HUES64 (cell line): Measurements from ENCODE around the gene RPH3AL.
"Not testable (repeated sequence)": the region's sequence is repeated elsewhere in the genome, so short reads cannot be mapped to it uniquely, and the experiment has no call there.

Experiments
- H3K27ac ChIP-seq: 2 replicates; pipeline ENCODE4 v1.7.0; 2013; ENCODE audit warnings: low read depth, low read length, inconsistent platforms
- H3K27me3 ChIP-seq: 2 replicates; pipeline ENCODE4 v1.6.1; 2013; ENCODE audit warnings: mild to moderate bottlenecking, low read length; ENCODE audit not compliant: insufficient read depth
- H3K36me3 ChIP-seq: 2 replicates; pipeline ENCODE4 v1.6.1; 2013; ENCODE audit warnings: mild to moderate bottlenecking, low read length; ENCODE audit not compliant: insufficient read depth
- H3K4me1 ChIP-seq: 2 replicates; pipeline ENCODE4 v1.6.1; 2013; ENCODE audit warnings: mild to moderate bottlenecking, low read length, moderate library complexity; ENCODE audit not compliant: insufficient read depth
- H3K4me3 ChIP-seq: 2 replicates; pipeline ENCODE4 v1.5.1; 2013; ENCODE audit warnings: mild to moderate bottlenecking, low read length, moderate library complexity
- H3K9ac ChIP-seq: 2 replicates; pipeline ENCODE4 v1.6.1; 2013; ENCODE audit warnings: mild to moderate bottlenecking, low read depth, low read length
- H3K9me3 ChIP-seq: 2 replicates; pipeline ENCODE4 v1.6.1; 2013; ENCODE audit warnings: low read depth, low read length; ENCODE audit not compliant: insufficient read depth
- WGBS: fragments of 150-250, 120-280 bp; methylation state at CpG from one replicate; pipeline ENCODE4 v1.1.7; 2013; ENCODE audit warnings: missing lambda C conversion rate; 5-methylcytosine and 5-hydroxymethylcytosine counted together

Gene RPH3AL

DNA sequence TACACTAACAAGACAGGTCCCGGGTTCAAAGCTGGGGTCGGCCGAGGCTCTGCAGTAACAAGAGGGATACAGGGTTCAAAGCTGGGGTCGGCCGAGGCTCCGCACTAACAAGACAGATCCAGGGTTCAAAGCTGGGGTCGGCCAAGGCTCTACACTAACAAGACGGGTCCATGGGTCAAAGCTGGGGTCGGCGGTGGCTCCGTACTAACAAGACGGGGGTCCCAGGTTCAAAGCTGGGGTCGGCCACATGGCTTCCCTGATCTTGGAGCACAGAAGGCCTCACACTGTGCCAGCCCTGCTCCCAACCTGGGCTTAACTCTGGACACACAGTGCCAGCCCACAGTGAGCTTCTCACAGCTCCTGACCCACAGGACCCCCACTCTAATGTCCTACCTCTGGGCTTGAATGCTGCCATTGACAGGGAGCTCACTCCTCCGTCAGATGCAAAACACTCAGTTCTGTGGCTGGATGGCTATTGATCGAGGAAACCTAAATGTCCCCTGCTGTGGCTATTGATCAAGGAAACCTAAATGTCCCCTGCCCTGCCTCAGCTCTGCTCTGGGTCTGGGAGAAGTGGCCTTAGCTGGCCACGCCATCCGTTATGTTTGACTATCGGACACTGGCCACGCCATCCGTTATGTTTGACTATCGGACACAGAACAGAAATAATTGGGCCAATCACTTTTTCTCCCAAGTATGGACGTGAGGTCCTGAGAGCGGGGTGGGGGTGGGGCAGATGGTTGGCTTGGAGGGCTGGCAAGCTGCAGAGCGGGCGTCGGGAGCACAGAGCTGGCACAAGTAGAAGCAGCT is 116.6 kb downstream of the RPH3AL start:
- H3K4me1 ChIP-seq: peaks cover 13% of the 10 kb centered on the region
- H3K4me3 ChIP-seq: no peak overlapping the region
- no peak overlapping the region for H3K9ac ChIP-seq
- no peak overlapping the region for H3K27ac ChIP-seq
- H3K36me3 ChIP-seq: no peaks in the 10 kb centered on the region
- no peaks in the 10 kb centered on the region for H3K9me3 ChIP-seq
- no peaks in the 10 kb centered on the region for H3K27me3 ChIP-seq
- 92% methylated on average over 26 of the region's 26 CpGs for WGBS

DNA sequence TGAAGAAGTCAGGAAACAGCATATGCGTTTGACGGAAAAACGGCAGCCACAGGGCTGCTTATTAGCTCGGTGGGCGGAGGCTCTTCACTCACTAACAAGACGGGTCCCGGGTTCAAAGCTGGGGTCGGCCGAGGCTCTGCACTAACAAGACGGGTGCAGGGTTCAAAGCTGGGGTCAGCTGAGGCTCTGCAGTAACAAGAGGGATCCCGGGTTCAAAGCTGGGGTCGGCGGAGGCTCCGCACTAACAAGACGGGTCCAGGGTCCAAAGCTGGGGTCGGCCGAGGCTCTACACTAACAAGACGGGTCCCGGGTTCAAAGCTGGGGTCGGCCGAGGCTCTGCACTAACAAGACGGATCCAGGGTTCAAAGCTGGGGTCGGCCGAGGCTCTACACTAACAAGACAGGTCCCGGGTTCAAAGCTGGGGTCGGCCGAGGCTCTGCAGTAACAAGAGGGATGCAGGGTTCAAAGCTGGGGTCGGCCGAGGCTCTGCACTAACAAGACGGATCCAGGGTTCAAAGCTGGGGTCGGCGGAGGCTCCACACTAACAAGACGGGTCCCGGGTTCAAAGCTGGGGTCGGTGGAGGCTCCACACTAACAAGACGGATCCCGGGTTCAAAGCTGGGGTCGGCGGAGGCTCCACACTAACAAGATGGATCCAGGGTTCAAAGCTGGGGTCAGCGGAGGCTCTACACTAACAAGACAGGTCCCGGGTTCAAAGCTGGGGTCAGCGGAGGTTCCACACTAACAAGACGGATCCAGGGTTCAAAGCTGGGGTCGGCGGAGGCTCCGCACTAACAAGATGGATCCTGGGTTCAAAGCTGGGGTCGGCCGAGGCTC is 117.4 kb downstream of the RPH3AL start:
- not testable (repeated sequence) for H3K27me3 ChIP-seq, H3K9ac ChIP-seq, H3K36me3 ChIP-seq, H3K9me3 ChIP-seq, H3K27ac ChIP-seq, H3K4me3 ChIP-seq
- H3K4me1 ChIP-seq: peaks cover 13% of the 10 kb centered on the region
- 94% methylated on average over 48 of the region's 48 CpGs for WGBS

DNA sequence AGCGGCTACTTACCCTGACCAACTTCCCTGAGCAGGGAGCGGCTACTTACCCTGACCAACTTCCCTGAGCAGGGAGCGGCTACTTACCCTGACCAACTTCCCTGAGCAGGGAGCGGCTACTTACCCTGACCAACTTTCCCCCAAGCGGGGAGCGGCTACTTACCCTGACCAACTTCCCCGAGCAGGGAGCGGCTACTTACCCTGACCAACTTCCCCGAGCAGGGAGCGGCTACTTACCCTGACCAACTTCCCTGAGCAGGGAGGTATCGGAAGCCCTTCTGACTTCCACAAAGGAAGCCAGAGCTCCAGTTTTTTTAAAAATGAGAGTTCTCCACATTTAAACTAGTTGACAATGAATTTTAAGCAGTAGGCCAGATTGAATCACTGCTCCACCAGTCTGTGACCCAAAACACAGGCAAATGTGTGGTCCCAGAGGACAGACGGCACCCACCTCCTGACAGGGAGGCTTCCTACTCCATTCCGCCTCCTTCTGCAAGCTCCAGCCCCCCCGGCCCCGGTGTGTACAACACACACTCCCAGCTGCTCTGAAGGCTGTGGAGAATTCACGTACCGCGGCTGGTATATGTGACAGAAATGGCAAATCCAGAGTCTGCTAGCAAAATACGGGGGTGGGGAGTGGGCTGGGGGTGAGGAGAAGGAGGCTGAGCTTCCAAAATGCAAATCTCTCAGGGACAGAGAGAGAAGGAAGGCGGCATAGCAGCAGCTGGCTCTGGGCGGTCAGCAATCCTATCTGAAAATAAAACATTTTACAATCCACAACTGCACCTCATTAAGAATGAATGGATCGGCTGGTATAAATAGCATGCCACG is 118.2 kb downstream of the RPH3AL start:
- not testable (repeated sequence) for H3K27ac ChIP-seq, H3K9ac ChIP-seq, H3K27me3 ChIP-seq, H3K36me3 ChIP-seq, H3K4me3 ChIP-seq, H3K9me3 ChIP-seq
- WGBS: 72% methylated on average over 16 of the region's 23 CpGs
- peaks cover 13% of the 10 kb centered on the region for H3K4me1 ChIP-seq

DNA sequence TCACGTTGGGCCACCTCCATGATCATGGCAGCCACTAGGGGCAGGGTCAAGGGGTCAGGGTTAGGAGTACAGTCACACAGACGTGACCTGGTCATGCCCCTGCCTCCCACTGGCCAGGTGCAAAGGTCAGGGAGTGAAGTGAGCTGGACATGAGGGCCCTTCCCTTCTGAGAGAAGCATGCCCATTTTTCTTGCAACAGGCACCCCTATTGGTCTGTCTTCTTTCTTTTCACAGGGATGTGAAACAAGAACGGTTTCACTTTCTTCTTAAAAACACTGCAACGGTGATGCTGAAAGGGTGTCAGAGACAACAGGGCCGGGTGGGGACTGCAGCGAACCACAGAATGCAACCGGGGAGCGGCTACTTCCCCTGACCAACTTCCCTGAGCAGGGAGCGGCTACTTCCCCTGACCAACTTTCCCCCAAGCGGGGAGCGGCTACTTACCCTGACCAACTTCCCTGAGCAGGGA is 119.1 kb downstream of the RPH3AL start:
- Histone ChIP-seq H3K9ac (no peak overlapping the region), H3K27me3 (no peaks in the 10 kb centered on the region), H3K36me3 (no peaks in the 10 kb centered on the region), H3K27ac (no peak overlapping the region), H3K4me1 (peaks cover 13% of the 10 kb centered on the region), H3K4me3 (no peak overlapping the region), H3K9me3 (no peaks in the 10 kb centered on the region)
- WGBS: 83% methylated on average over 9 of the region's 11 CpGs

DNA sequence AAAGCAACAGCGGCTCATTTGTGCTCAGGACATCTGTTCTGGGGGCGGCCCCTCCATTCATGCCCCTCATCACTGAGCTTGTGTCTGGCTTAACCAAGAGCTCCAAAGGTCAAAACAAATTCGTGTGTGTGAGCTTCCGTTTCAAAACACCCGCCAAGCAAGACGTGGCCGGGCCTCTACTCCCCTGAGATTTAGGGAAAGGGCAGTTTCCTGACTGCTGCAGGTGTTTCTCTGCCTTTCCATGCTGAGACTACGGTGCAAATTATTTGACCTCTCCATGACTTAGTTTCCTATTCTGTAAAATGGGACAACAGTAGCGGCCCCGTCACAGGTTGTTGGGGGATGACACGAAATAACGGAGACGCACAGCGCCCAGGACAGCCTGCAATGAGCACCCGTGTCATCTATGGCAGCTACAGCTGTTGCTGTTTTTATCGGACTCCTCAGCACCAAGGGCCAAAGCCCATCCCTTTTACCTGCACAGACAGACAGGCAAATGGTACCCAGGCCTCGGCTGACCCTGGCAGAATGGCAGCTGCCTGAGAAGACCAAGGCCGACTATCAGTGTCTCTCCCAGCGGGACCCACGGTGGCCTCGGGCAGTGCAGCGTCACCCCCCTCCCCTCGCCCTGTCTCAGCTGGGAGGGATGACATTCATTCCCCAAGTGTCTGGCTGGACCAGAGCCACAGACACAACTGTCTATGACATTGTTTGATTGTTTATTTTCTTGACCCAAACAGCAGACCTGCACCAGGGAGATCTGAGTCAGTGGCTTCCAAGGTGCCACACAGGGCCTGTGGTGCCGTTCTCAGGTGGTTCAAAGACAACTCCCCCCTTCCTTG is 120.4 kb downstream of the RPH3AL start:
- Histone ChIP-seq H3K27me3 (no peaks in the 10 kb centered on the region), H3K27ac (no peak overlapping the region), H3K36me3 (no peaks in the 10 kb centered on the region), H3K4me3 (no peak overlapping the region), H3K9ac (no peak overlapping the region), H3K4me1 (peaks cover 7% of the 10 kb centered on the region), H3K9me3 (no peaks in the 10 kb centered on the region)
- WGBS: 85% methylated on average over 24 of the region's 24 CpGs

DNA sequence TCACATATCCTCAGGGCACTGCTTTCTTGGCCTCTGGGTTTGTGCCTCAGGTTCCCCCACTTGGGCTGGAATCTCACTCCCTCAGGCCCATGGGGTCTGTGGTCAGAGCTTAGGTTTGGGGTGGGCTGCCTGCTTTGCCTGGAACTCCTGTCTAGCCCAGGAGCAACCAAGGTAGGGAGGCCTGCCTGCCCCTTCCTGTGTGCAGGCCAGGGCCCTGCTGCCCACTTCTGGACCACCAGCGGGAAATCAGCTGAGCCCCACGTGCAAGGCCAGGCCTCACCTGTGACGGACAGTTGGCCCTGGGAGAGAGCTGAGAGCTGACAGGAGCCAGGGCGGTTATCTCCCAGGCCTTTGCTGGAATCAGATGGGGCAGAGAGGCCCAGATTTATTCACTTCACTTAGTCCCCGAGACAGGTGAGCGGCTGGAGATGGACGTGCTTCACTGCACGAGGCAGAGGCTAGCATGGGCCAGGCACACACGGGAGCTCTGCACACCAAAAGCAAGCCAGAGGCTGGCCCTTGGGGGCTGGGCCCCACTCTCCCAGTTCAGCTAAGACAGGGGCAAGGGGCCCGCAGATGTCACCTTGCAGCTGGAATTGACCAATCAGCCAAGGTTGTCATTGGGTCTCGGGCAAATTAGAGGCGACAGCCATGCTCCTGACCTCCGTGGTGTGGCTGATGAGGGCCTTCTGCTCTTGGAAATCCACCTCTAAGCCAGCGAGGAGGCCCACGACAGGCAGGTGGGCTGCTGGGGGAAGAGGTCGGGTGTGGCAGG is 121.2 kb downstream of the RPH3AL start:
- no peak overlapping the region for H3K9ac ChIP-seq
- H3K36me3 ChIP-seq: no peaks in the 10 kb centered on the region
- H3K4me3 ChIP-seq: no peak overlapping the region
- no peaks in the 10 kb centered on the region for H3K27me3 ChIP-seq
- peaks cover 5% of the 10 kb centered on the region; the same call in 1 of the 2 replicates for H3K4me1 ChIP-seq
- no peaks in the 10 kb centered on the region for H3K9me3 ChIP-seq
- no peak overlapping the region for H3K27ac ChIP-seq
- WGBS: 80% methylated on average over 16 of the region's 16 CpGs

DNA sequence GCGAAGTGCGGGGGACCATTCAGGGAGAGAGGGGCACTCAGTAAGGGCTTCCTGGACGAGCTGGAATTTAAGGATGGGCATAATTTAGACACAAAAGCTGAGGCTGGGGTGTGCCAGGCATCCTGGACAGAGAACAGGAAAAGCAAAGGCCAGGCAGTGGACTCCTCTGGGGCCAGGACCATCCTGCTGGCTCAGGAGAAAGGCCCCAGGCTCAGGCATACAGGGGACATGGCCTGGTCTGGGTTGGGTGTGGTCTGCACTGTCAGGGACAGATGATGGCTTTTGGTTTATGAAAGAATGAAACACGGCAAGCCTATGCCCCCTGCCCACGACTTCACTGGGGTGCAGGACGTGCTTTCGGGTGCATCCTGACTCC is 122.2 kb downstream of the RPH3AL start:
- Histone ChIP-seq H3K27me3 (no peaks in the 10 kb centered on the region), H3K4me1 (peaks cover 5% of the 10 kb centered on the region; the same call in 1 of the 2 replicates), H3K9ac (no peak overlapping the region), H3K4me3 (no peak overlapping the region), H3K36me3 (no peaks in the 10 kb centered on the region), H3K27ac (no peak overlapping the region), H3K9me3 (no peaks in the 10 kb centered on the region)
- 94% methylated on average over 7 of the region's 7 CpGs for WGBS

DNA sequence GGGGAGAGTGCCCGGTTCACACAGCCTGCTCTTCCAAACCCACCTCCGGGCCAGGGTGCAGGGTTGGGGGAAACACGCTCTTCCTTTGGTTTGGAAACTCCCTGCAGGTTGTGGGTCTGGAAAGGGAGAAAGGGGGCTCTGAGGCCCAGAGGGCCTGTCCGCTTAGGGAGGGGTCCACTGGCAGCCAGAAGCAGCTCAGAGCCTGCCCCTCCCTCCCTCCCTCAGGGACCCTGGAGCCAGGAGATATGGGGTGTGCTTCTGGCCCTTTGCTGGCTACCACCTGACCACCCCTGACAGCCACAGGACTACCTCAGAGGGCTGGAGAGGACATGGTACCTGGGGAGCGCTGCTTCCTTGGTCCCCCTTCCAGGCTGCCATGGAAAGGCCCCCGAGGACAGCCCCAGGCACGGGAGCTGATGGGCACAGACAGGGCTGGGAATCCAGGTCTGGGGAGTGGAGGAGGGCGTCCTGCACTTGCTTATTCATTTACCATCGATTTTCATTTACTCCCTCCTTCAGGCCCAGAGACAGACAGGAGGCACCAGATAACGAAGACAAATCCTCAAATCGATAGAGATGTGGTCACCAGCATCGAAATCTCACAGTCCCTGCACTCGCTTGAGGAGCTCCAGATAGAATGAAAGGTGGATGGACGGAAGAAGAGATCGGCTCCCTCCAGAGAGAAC is 122.8 kb downstream of the RPH3AL start:
- no peak overlapping the region for H3K27ac ChIP-seq
- no peaks in the 10 kb centered on the region for H3K9me3 ChIP-seq
- 93% methylated on average over 14 of the region's 15 CpGs for WGBS
- H3K4me3 ChIP-seq: no peak overlapping the region
- H3K4me1 ChIP-seq: peaks cover 5% of the 10 kb centered on the region; the same call in 1 of the 2 replicates
- H3K27me3 ChIP-seq: no peaks in the 10 kb centered on the region
- no peak overlapping the region for H3K9ac ChIP-seq
- H3K36me3 ChIP-seq: no peaks in the 10 kb centered on the region

DNA sequence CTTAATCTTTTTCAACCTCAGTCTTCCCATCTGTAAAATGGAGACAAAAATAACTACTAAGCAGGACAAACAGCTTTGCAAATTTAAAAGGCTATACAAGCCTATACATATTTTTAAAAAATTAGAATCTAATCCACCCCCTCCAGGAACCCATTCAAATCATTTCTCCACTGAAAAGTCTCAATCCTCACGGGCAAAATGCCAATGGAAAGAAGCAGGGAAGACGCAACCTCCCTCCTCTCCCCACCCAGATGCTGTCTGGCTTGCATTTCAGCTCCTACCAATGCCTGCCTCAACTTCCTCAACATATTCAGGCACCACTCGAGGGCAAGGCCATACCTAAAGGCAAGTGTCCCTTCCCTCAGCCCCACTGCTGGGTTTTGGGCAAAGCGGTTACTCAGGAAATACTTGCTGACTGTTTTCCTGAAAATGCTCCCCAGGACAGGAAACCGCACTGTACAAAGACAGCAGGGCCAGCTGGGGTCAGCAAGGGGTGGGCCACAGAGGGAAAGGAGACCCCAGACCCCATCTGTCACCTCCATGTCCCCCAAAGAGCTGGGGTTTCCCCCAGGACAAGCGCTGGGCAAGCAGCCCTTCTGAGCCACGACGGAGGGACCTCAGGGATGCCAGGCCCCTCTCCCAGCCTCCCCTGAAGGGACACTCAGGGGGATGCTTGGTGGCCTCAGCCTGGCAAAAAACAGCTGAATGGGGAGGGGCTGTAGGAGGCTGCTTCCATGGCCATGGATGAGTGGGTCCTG is 123.5 kb downstream of the RPH3AL start:
- Histone ChIP-seq H3K36me3 (no peaks in the 10 kb centered on the region), H3K9ac (no peak overlapping the region), H3K27me3 (no peaks in the 10 kb centered on the region), H3K4me3 (no peak overlapping the region), H3K4me1 (no peaks in the 10 kb centered on the region), H3K27ac (no peak overlapping the region), H3K9me3 (no peaks in the 10 kb centered on the region)
- 89% methylated on average over 8 of the region's 8 CpGs for WGBS
